Activated CD4-positive, alpha-beta T cell treated with anti-CD3 and anti-CD28 coated beads, Interleukin-2, Interleukin-6, amounts not matched to agents 100 ng/mL and 50 ng/mL, durations not matched to agents 16 hours and 8 hours (primary cell): ENCODE data around the gene ADAMTS5.

Source experiments
- DNase-seq: peaks from one replicate; pipeline ENCODE4 v3.0.0-alpha.2; 2020

Gene ADAMTS5

GRCh38 chr21:26883768-26884167 is 83.1 kb downstream of the ADAMTS5 start:
- DNase-seq, result no peak

GRCh38 chr21:26881504-26882228 is 85.2 kb downstream of the ADAMTS5 start:
- no peak for DNase-seq

GRCh38 chr21:26877018-26877417 is 89.9 kb downstream of the ADAMTS5 start:
- DNase-seq, result no peak

GRCh38 chr21:26874347-26874746 is 92.5 kb downstream of the ADAMTS5 start:
- no peak for DNase-seq
